ENCODE data around the gene GNAS. TPM values are rescaled to one million over a fixed set of nuclear protein-coding genes. Genes with fewer than 3 reads are reported as not detected.

GNAS gene
- total RNA-seq, result 357 and 892 TPM in 2 replicates

DNA sequence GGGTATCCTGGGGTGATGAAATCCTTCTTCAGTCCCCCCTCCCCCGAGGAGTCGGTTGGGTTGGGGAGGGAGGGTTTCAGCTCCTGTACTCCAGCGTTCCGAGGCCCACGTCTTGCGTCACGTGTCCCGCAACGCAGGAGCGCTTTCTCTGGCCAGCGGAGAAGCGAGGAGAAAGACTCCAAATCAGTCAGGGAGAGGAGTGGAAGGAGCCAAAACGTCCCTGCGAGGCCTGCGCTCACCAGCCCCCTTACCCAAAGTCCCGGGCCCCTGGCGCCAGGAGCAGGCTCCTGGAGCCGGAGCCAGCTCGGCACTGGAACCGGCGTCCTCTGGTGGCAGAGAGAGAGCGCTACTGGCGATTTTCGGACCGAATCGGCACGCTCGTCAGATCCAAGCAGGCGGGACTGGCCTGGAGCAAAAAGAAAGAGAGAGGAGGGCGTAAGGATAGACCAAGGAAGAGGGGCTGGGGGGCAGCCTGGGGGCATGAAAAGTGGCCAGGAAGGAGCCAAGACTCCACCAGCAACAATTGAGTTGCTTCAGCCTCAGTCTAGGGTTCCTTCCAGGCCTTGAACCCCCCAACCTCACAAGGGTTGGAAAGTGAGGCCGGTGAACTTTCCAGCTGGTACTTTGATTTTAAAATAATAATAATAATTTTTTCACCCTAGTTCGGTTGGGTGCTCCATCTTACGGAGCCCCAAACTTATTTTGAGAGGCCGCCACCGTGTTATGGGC, at the start of gene GNAS:
TSS of gene GNAS (plus strand) at position 174 of the 729 bp plus-strand sequence.

GRCh38 chr20:58850693-58851174, 1.8 kb upstream of the GNAS start, which contains the start of gene GNAS-AS1:
TSS of gene GNAS-AS1 (minus strand) at chr20:58850902.

Small RNAs within 50 kb of the gene (small RNA-seq; reads per million reads assigned to genes)
- gene MIR298 (ENCODE audit: low replicate concordance) (not detected), gene RF02127 (ENCODE audit: low replicate concordance) (not detected), gene RF02128 (ENCODE audit: low replicate concordance) (not detected), gene RF02130 (ENCODE audit: low replicate concordance) (not detected), gene RF02131 (ENCODE audit: low replicate concordance) (not detected)

Other genes with a start within 250 kb of the GNAS start
- gene STX16, start 201.4 kb upstream of the GNAS start, total RNA-seq, result 35.5 and 36.8 TPM in 2 replicates
- 33.2 and 45.3 TPM in 2 replicates for gene NPEPL1, start 159.9 kb upstream of the GNAS start, total RNA-seq
- 0.44 and 1.0 TPM in 2 replicates for gene GNAS-AS1, start 1.8 kb upstream of the GNAS start, total RNA-seq
- gene NELFCD, start 128.5 kb downstream of the GNAS start, total RNA-seq, result 51.9 and 66.9 TPM in 2 replicates
- 134 and 156 TPM in 2 replicates for gene CTSZ, start 154.5 kb downstream of the GNAS start, total RNA-seq
- gene TUBB1, start 166.7 kb downstream of the GNAS start, total RNA-seq, result not detected in 2 replicates
- gene ATP5F1E, start 179.6 kb downstream of the GNAS start, total RNA-seq, result 16.6 and 18.3 TPM in 2 replicates
- gene PRELID3B, start 190.1 kb downstream of the GNAS start, total RNA-seq, result 80.6 and 84.9 TPM in 2 replicates